Spleen (tissue), 11 donors: ENCODE data around the gene ATP2B3. TPM values are rescaled to one million over a fixed set of nuclear protein-coding genes. Genes with fewer than 3 reads are reported as not detected.

Experiments used
- DNase-seq: peaks from one replicate; pipeline ENCODE4 v3.0.0-alpha.2; 2020
- H3K27ac ChIP-seq, 8 donors: fragments of 200-600 bp; sonication (generic) in 7 of 8; 1 replicate in 4 of 8; 2 replicates in 4 of 8; pipeline versions ENCODE4 v1.5.0 to v1.8.0; 2016 to 2021; ENCODE audit warnings: inconsistent platforms in 4 of 8, mild to moderate bottlenecking in 4 of 8, moderate library complexity in 1 of 8
- H3K27me3 ChIP-seq, 7 donors: fragments of 200-600 bp; sonication (generic) in 6 of 7; replicated peaks in 1 of 7; 1 replicate in 4 of 7; 2 replicates in 3 of 7; pipeline versions ENCODE4 v1.5.0 to v1.8.0; 2016 to 2021; ENCODE audit warnings: inconsistent platforms in 3 of 7, mild to moderate bottlenecking in 1 of 7
- H3K36me3 ChIP-seq, 6 donors: fragments of 200-600 bp; sonication (generic) in 5 of 6; 1 replicate in 4 of 6; 2 replicates in 2 of 6; pipeline versions ENCODE4 v1.5.0 to v1.8.0; 2016 to 2021; ENCODE audit warnings: inconsistent platforms in 2 of 6
- H3K4me1 ChIP-seq, 6 donors: fragments of 200-600 bp; sonication (generic) in 5 of 6; 1 replicate in 3 of 6; 2 replicates in 3 of 6; pipeline versions ENCODE4 v1.5.0 to v1.8.0; 2016 to 2021; ENCODE audit warnings: inconsistent platforms in 3 of 6
- H3K4me3 ChIP-seq, 8 donors: fragments of 200-600 bp; sonication (generic) in 7 of 8; 1 replicate in 4 of 8; 2 replicates in 4 of 8; pipeline versions ENCODE4 v1.5.0 to v1.8.0; 2016 to 2021; ENCODE audit warnings: inconsistent platforms in 4 of 8, mild to moderate bottlenecking in 4 of 8, moderate library complexity in 2 of 8
- H3K9me3 ChIP-seq, 8 donors: fragments of 200-600 bp; sonication (generic) in 7 of 8; 1 replicate in 4 of 8; 2 replicates in 4 of 8; pipeline versions ENCODE4 v1.5.0 to v1.8.0; 2016 to 2021; ENCODE audit warnings: inconsistent platforms in 4 of 8
- POLR2A ChIP-seq, 3 donors: fragments of 450-650 bp; IDR thresholded peaks; one replicate each; pipeline ENCODE4 v1.5.1; 2017; ENCODE audit warnings: antibody characterized with exemption in 3 of 3, mild to moderate bottlenecking in 1 of 3
- POLR2AphosphoS5 ChIP-seq, 3 donors: sonication (generic); formaldehyde crosslinking; IDR thresholded peaks; one replicate each; pipeline ENCODE4 v1.5.1; 2017; ENCODE audit warnings: antibody characterized with exemption in 3 of 3
- WGBS, 5 donors: extraction: QIAGEN DNeasy Blood & Tissue Kit in 3 of 5; methylation state at CpG; one replicate each; pipeline versions ENCODE4 v1.1.5 to v1.1.7; 2013 to 2018; 5-methylcytosine and 5-hydroxymethylcytosine counted together
- intact Hi-C: fragments of 100-400 bp; cut with DNase I; formaldehyde crosslinking; loops from one replicate; pipeline ENCODE4 v1.15.0; 2023; ENCODE audit warnings: low total_unique reads
- polyA plus RNA-seq, 3 donors: library from polyadenylated mRNA; stranded (reverse); fragments of 200-250 nt; gene quantifications; one replicate each; pipeline ENCODE4 v1.2.1, GENCODE V29; 2013
- total RNA-seq, 7 donors: library from RNA; depleted of rRNA in 3 of 7; stranded (reverse); fragments of >200 nt in 3 of 7; fragmentation: NEBNext Ultra II Directional in 4 of 7; extraction: Animal tissue kit (Norgen Biotek cat#: 25700) in 4 of 7; gene quantifications; one replicate each; pipeline versions ENCODE4 v1.1.0 to v1.2.1, GENCODE V29; 2016 to 2021
- TF ChIP-seq, protein P1 (sequence below), 11 experiments: fragments of 200-600 bp in 7 of 11; fragments of 450-650 bp in 4 of 11; sonication (generic) in 4 of 11; IDR thresholded peaks in 8 of 11; conservative IDR thresholded peaks in 3 of 11; 1 replicate in 7 of 11; 2 replicates in 4 of 11; pipeline versions ENCODE4 v1.4.0 to v1.8.0; 2016 to 2021; ENCODE audit warnings: antibody characterized with exemption in 11 of 11, inconsistent platforms in 4 of 11, mild to moderate bottlenecking in 1 of 11
- donor health status: healthy with polysubstance abuse.
- donor health status: DM: no; HTN: no; CAD: no; lungs with moderate emphysema.
- donor health status: DM: no; HTN: no; CAD: no.
- donor health status: Bipolar disorder and iron deficiency.
- donor health status: healthy.
- donor health status: DM: no; HTN: no; CAD: no.
- donor health status: DM: yes; HTN: yes; CAD: no.

ATP2B3 gene
- total and polyA plus RNA-seq, 10 donors = 0.07 to 0.13 TPM; not detected in 8

DNA sequence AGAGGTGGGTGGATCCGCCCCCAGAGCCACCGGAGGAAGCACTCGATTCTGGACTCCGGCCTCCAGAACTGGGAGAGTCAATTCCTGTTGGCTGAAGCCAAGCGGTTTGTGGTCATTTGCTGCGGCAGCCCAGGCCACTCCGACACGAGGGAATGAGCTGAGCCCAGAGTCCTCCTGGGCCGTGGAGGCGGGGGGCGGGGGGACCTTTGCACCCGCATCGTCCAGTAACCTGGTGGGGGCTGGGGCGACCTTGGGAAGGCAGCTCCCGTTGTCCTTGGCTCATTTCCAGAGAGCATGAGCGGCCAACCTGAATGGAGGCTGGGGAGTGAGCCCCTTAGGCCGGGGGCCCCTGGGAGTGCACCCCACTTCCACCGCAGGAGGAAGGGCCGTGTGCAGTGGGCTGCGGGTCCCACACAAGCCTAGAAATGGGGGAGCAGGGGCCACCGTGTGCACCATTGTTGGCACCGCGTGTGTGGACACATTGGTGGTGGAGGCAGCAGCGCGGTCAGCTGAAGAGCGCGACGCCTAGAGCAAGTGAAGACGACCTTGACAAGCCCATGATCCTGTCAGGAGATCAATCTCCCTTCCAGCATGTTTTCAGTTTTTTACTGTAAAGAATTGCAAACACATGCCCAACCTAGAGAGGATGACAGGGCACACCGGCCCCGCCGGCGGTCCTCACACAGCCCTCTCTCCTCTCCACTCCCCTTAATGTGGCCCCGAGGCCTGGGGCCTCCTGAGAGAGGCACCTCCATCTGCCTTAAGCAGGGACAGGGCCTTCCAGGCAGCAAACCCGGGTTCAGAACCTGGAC, 109.6 kb downstream of the ATP2B3 start:
- Histone ChIP-seq H3K27me3 (peaks cover 0 to 31% (median 3%) of the 10 kb centered on the region in 7 donors), H3K9me3 (peaks cover 0 to 13% (median 1%) of the 10 kb centered on the region in 8 donors), H3K36me3 (no peaks in the 10 kb centered on the region), H3K4me1 (no peaks in the 10 kb centered on the region), H3K4me3 (no peak overlapping the region), H3K27ac (no peak overlapping the region)
- intact Hi-C loops = no loop called here
- WGBS, 5 donors = 47 to 87% (median 73%) methylated on average over 6 to 35 of the region's 35 CpGs
- DNase-seq = peak; percentile 69
- TF ChIP-seq, protein P1, sequence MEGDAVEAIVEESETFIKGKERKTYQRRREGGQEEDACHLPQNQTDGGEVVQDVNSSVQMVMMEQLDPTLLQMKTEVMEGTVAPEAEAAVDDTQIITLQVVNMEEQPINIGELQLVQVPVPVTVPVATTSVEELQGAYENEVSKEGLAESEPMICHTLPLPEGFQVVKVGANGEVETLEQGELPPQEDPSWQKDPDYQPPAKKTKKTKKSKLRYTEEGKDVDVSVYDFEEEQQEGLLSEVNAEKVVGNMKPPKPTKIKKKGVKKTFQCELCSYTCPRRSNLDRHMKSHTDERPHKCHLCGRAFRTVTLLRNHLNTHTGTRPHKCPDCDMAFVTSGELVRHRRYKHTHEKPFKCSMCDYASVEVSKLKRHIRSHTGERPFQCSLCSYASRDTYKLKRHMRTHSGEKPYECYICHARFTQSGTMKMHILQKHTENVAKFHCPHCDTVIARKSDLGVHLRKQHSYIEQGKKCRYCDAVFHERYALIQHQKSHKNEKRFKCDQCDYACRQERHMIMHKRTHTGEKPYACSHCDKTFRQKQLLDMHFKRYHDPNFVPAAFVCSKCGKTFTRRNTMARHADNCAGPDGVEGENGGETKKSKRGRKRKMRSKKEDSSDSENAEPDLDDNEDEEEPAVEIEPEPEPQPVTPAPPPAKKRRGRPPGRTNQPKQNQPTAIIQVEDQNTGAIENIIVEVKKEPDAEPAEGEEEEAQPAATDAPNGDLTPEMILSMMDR (IDR thresholded peaks at IDR 0.05 in 8 of 11, conservative IDR thresholded peaks at IDR 0.05 in 3 of 11) = no peak
- TF ChIP-seq POLR2AphosphoS5 (IDR thresholded peaks at IDR 0.05) (no peak), POLR2A (IDR thresholded peaks at IDR 0.05) (no peak)

DNA sequence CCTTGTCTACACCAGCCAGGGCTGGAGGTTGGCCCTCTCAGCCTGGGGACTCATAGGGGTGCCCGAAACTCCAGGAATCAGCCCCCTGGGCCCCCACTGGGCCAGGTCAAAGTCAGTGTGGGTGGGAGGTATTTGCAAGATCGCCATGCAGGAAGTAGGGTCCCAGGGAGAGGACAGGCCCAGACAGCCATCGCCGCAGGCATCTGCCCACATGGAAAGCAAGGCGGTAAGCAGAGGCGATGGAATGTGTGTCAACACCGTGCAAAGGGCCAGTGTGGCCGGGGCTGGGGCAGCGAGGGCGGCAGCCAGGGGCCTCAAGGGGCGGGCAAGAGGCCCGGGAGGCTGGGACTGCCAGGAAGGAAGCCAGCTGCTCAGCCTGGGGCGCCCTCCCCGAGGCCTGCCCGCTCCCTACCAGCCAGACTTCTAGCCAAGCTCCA, 110.3 kb downstream of the ATP2B3 start:
- H3K4me3 ChIP-seq = no peak overlapping the region
- no peak for DNase-seq
- no peak overlapping the region for H3K27ac ChIP-seq
- 32 to 65% (median 54%) methylated on average over 11 to 15 of the region's 15 CpGs for WGBS, 5 donors
- intact Hi-C loops = no loop called here
- peaks cover 0 to 26% (median 2%) of the 10 kb centered on the region in 7 donors for H3K27me3 ChIP-seq
- peaks cover 0 to 13% (median 1%) of the 10 kb centered on the region in 8 donors for H3K9me3 ChIP-seq
- H3K4me1 ChIP-seq = no peaks in the 10 kb centered on the region
- TF ChIP-seq POLR2AphosphoS5 (IDR thresholded peaks at IDR 0.05) (no peak), POLR2A (IDR thresholded peaks at IDR 0.05) (no peak)
- TF ChIP-seq, protein P1 (IDR thresholded peaks at IDR 0.05 in 8 of 11, conservative IDR thresholded peaks at IDR 0.05 in 3 of 11) = no peak
- no peaks in the 10 kb centered on the region for H3K36me3 ChIP-seq

DNA sequence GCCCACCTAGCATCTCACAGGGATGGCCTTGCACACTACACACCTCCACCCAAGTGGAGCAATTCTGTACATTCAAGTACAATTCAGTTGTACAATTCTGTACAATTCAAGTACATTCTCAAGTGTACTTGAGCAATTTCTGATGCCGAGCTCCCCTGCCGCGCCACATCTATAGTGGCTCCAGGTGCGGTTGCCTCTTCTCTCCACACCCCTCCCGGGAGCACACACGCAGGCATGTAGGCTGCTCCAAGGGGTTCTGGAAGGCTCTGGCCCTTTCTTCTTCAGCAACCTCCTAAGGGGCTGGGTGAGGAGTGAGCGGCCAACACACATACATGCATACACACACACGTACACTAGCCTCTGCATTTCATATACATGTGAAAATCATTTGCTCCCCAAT, 110.7 kb downstream of the ATP2B3 start:
- WGBS, 5 donors = 91 to 95% (median 93%) methylated on average over 5 to 8 of the region's 8 CpGs
- no peak for DNase-seq
- peaks cover 0 to 24% (median 0%) of the 10 kb centered on the region in 7 donors for H3K27me3 ChIP-seq
- TF ChIP-seq POLR2AphosphoS5 (IDR thresholded peaks at IDR 0.05) (no peak), POLR2A (IDR thresholded peaks at IDR 0.05) (no peak)
- TF ChIP-seq, protein P1 (IDR thresholded peaks at IDR 0.05 in 8 of 11, conservative IDR thresholded peaks at IDR 0.05 in 3 of 11) = no peak
- no peak overlapping the region for H3K4me3 ChIP-seq
- peaks cover 0 to 13% (median 1%) of the 10 kb centered on the region in 8 donors for H3K9me3 ChIP-seq
- intact Hi-C loops = no loop called here
- H3K27ac ChIP-seq = no peak overlapping the region
- H3K4me1 ChIP-seq = no peaks in the 10 kb centered on the region
- no peaks in the 10 kb centered on the region for H3K36me3 ChIP-seq

DNA sequence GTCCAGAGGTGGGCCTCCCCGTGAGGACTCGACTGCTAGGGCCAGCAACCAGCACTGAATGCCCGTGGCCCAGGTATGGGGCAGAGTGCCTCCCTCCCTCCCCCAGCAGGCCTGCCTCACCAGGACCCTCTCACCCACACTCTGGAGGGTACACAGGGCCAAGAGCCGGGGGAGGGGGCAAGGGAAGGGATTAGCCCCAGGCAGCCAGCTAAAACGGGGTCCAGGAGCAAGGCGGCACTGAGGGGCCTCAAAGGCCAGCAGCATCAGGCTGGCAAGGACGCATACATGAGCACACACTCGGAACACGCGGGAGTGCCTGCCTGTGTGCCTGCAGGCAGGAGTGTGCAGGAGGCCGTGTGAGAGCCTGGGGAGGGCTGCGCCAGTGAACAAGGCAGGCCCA, 111.2 kb downstream of the ATP2B3 start:
- H3K4me1 ChIP-seq = no peaks in the 10 kb centered on the region
- no peak overlapping the region for H3K27ac ChIP-seq
- TF ChIP-seq POLR2AphosphoS5 (IDR thresholded peaks at IDR 0.05) (no peak), POLR2A (IDR thresholded peaks at IDR 0.05) (no peak)
- TF ChIP-seq, protein P1 (IDR thresholded peaks at IDR 0.05 in 8 of 11, conservative IDR thresholded peaks at IDR 0.05 in 3 of 11) = no peak
- H3K4me3 ChIP-seq = no peak overlapping the region
- no peak for DNase-seq
- H3K36me3 ChIP-seq = no peaks in the 10 kb centered on the region
- peaks cover 0 to 18% (median 0%) of the 10 kb centered on the region in 7 donors for H3K27me3 ChIP-seq
- 84 to 93% (median 87%) methylated on average over 7 to 12 of the region's 12 CpGs for WGBS, 5 donors
- peaks cover 0 to 13% (median 1%) of the 10 kb centered on the region in 8 donors for H3K9me3 ChIP-seq
- intact Hi-C loops = no loop called here
